Embryonic facial prominence (tissue), 1 donor: Measurements from ENCODE around the gene HIPK4.
"Not testable (repeated sequence)": the region's sequence is repeated elsewhere in the genome, so short reads cannot be mapped to it uniquely, and the experiment has no call there.

ENCODE experiments used
- DNase-seq: peaks from one replicate; pipeline ENCODE4 v3.0.0-alpha.2; 2016; ENCODE audit errors: extremely low spot score

The HIPK4 gene

DNA sequence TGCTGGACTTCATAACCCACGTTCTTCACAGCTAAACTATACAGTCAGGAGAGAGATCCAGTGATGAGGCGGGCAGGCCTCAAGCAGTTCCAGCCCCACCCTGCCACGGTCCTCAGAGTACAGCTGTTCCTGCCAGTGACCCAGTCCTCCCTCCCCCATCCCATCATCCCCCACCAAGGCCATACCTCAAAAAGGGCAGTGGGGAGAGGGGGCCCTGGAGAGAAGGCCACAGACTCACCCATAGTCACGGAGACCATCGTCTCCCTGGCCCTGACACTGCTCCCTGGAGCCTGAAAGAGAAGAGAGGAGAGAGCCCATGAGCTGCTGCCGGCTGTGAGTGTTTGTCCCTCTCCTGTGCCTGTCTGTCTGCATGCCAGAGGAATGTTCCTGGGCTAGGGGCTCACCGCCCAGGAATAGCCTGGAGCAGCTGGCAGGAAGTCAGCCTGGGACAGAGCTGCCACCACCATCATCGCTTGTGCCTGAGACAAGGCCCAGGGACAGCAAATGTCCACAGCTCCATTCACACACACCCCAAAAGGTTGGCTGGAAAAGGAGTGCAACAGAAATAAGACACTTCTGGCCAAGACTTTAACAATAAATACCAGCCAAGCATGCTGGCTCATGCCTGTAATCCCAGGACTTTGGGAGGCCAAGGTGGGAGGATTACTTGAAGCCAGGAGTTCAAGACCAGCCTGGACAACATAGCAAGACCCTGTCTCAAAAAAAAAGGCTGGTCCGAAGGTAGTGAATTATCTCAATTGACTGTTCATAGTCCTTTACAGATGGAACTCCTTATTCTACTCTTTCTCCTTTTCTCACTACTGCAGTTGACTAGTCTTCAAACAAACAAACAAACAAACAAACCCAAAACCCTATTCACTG lies 48.1 kb downstream of the HIPK4 start:
- DNase-seq: no peak

DNA sequence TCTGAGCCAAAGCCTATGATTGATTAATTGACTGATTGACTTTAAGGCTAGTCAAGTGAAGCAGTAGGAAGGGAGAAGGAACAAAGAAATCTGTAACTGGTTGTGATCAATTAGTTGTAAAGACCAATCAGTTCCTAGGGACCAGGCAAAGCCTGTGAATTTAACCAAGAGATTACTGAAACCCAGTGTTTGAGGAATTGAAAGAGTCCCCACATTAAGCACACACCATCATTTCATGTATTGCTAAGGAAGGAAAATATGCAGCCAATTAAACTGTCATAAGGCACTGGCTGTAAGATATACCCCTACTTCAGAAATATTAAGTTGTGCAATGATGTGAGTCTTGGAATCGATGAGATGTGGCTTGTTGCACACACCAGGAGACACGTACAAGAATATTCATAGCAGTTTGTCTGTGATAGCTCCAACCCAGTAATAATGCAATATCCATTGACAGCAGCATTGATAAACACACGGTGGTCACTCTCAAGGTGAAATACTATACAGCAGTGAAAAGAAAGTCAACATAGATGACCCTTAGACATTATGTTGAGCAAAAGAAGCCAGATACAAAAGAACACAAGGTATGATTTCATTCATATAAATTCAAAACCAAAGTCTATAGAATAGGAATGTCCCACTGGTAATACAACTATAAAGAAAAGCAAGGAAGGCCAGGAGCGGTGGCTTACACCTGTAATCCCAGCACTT lies 50.8 kb downstream of the HIPK4 start:
- no peak for DNase-seq

DNA sequence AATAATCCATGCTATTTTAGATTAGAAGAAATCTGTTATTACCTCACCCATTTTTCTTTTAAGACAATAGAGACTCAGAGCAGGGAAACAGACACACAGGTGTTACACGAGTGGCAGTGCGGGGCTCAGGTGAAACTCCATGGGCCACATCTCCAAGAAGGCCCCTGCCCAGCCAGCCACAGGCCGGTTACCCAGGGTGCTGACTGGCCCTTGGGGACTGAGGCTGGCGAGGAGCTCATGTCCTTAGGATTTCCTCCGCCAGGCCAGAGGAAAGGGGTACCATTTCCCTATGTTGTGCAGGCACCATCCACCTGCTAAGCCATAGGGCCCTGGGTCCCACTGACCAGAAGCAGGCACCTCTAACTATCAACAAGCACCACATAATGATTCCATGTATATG lies 52.4 kb downstream of the HIPK4 start:
- no peak for DNase-seq

DNA sequence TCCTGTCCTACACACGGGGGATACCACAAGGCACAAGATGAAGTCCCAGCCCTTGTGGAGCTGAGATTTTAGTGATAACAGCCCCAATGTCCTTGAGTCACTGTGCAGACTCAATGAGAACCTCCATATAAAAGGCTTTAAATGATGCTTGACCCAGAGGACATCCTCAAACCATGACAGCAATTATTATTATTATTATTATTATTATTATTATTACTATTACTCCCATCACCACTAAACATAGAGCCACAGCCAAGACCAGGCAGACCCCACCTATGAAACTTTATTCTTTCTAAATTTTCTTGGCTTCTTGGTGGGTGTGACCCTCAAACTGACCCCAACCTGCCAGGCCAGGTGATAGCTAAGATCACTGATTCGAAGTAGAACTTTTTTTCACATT lies 52.9 kb downstream of the HIPK4 start:
- no peak for DNase-seq

DNA sequence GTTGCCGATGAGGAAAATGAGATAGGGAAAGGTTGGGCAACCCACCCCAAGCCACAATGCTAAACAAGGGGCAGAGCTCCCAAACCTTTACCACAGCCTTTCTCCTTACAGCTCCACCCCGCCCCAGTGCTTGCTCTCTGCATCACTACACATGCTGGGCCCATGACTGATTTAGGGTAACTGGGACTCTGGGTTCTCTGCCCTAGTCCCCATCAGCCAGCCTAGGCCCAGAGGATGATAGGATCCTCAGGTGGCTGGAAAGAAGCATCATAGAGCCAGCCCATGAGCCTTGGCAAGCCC lies 53.4 kb downstream of the HIPK4 start:
- DNase-seq: no peak

DNA sequence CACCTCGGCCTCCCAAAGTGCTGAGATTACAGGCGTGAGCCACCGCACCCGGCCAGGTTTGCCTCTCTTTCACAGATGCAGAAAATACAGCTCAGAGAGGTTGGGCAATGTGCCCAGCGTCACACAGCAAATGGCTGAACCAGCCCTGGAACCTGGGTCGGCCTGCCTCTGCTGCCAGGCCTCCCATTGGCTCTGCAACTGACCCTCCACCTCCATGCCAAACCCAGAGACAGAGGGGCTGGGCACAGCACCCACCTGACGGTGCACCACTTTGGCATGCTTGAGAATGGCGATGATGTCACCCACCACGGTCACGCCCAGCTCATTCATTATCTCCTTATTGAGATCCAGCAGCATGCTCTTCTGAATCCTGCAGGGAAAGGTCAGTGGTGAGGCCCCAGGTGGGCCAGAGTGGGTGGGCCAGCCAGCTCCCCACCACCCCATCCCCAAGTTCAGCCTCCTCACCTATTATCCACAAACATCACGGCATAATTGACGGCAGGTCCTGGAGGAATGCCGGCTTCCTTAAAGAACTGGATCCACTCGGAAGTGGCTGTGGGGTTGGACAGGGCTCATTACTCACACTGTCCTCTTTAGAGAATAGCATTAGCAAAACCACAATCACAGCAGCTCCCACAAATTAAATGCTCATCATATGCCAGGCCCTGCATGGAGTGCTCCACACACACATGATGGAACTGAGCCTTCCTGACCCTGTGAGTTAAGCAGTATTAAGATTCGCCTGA lies 54.0 kb downstream of the HIPK4 start:
- DNase-seq: no peak

DNA sequence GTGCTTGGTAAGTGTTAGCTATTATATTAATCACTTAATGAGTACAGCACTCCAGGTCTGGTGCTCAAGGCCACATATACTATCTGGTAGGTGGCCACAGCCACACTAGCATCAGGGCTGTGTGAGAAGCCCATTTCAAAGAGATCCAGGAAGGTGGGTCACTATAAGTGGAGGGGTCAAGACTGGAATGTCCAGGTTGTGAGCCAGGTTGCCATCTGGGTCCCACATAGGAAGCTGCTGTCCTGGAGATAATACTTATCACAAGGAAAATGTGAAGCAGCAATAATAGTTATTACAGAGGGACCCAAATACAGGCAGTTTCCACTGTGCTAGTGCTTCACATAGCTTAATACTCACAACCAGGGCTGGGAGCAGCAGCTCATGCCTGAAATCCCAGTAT lies 54.9 kb downstream of the HIPK4 start:
- DNase-seq: no peak

DNA sequence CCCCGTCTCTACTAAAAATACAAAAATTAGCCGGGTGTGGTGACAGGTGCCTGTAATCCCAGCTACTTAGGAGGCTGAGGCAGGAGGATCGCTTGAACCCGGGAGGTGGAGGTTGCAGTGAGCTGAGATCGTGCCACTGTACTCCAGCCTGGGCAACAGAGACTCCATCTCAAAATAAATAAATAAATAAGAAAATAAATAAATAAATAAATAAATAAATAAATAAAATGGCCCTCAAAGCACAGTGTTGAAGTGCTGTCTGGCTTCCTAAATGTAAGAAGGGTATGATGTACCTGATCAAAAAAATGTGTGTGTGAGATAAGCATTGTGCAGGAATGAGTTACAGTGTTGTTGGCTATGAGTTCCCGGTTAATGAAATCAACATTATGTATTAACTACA lies 56.9 kb downstream of the HIPK4 start:
- not testable (repeated sequence) for DNase-seq

DNA sequence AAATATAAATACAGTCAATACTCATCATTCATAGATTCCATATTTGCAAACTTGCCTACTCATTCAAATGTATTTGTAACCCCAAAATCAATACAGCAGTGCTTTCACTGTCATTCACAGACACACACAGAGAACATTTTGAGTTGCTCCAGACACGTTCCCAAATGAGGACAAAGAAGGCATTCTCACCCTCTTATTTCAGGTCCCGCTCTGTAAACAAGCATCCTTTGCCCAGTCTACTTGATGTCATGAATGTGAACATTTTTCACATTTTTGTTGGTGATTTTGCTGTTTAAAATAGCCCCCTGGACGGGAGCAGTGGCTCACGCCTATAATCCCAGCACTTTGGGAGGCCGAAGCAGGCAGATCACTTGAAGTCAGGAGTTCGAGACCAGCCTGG lies 57.3 kb downstream of the HIPK4 start:
- DNase-seq: no peak

DNA sequence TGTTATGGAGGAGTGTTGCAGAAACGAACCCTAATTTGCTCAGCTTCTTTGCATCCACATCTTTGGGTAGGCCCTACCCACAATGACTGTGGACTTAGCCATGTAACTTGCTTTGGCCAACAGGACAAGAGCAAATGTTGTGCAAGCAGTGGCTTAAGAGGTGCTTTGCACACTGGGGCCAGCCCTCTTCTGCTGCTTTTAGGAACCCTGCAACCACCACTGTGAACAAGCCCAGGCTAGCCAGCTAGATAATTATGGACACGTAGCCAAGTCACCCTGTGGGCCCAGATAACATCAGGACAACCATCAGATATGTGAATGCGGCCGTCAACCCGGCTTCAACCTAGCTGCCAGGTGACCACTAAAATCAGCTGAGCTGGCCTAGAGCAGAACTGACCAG lies 58.9 kb downstream of the HIPK4 start:
- DNase-seq: no peak
